HT-29 (cell line): Measurements from ENCODE around the gene C10orf105. TPM values are rescaled to one million over a fixed set of nuclear protein-coding genes. Genes with fewer than 3 reads are reported as not detected.

Experiments used
- DNase-seq: peaks from one replicate; pipeline ENCODE4 v3.0.0-alpha.2; 2015; ENCODE audit warnings: low spot score
- total RNA-seq: library from RNA; depleted of rRNA; stranded (reverse); fragments of >200 nt; shearing (Covaris generic); gene quantifications from 2 replicates; pipeline ENCODE4 v1.2.3, GENCODE V29; 2014

Gene C10orf105
- total RNA-seq, 1 experiment from 2014 or later = 0.20 TPM

- peak; percentile 63 for DNase-seq
Measured at GRCh38 chr10:71737001-71737833, 17.6 kb upstream of the C10orf105 start.

- peak; percentile 13 for DNase-seq
Measured at GRCh38 chr10:71736570-71736952, 17.0 kb upstream of the C10orf105 start.

- DNase-seq = peak; percentile 44
Measured at GRCh38 chr10:71735709-71736569, 16.4 kb upstream of the C10orf105 start.

- DNase-seq = no peak
Measured at GRCh38 chr10:71734797-71735196, 15.2 kb upstream of the C10orf105 start.

GRCh38 chr10:71731791-71732190 is 12.2 kb upstream of the C10orf105 start:
- DNase-seq = no peak

- DNase-seq = peak; percentile 38
Measured at GRCh38 chr10:71729161-71729636, 9.6 kb upstream of the C10orf105 start.

GRCh38 chr10:71727738-71728737 is 8.5 kb upstream of the C10orf105 start:
- no peak for DNase-seq

- DNase-seq = no peak
Measured at GRCh38 chr10:71727105-71727737, 7.6 kb upstream of the C10orf105 start.

- DNase-seq = no peak
Measured at GRCh38 chr10:71726580-71727104, 7.1 kb upstream of the C10orf105 start.

GRCh38 chr10:71725998-71726579 is 6.5 kb upstream of the C10orf105 start:
- peak; percentile 29 for DNase-seq

GRCh38 chr10:71725249-71725648 is 5.7 kb upstream of the C10orf105 start:
- DNase-seq = no peak

GRCh38 chr10:71724539-71724938 is 5.0 kb upstream of the C10orf105 start:
- DNase-seq = no peak

GRCh38 chr10:71723311-71723710 is 3.7 kb upstream of the C10orf105 start:
- no peak for DNase-seq

- DNase-seq = no peak
Measured at GRCh38 chr10:71722849-71723248, 3.3 kb upstream of the C10orf105 start.

GRCh38 chr10:71721313-71721712 is 1.7 kb upstream of the C10orf105 start:
- no peak for DNase-seq

- no peak for DNase-seq
Measured at GRCh38 chr10:71720288-71720687, 710 bp upstream of the C10orf105 start.

GRCh38 chr10:71719042-71719441 is 536 bp downstream of the C10orf105 start:
- no peak for DNase-seq

GRCh38 chr10:71718165-71718698 is 1.3 kb downstream of the C10orf105 start:
- no peak for DNase-seq

- no peak for DNase-seq
Measured at GRCh38 chr10:71717551-71717951, 2.0 kb downstream of the C10orf105 start.

GRCh38 chr10:71717056-71717455 is 2.5 kb downstream of the C10orf105 start:
- DNase-seq = no peak
